ENCODE results near the gene KCNB1.

GRCh38 chr20:49377326-49377725 lies 105.1 kb downstream of the KCNB1 start:
- TF ChIP-seq CTCF (IDR thresholded peaks at IDR 0.05; ENCODE audit: low read depth, low read length): no peak
- TF ChIP-seq EZH2phosphoT487 (IDR thresholded peaks at IDR 0.05; ENCODE audit: low read depth): no peak

Data from OCI-LY3 (cell line).